HepG2 (cell line): ENCODE results near the gene RASA3.

Source experiments
- FOXJ3 ChIP-seq: sonication (generic); formaldehyde crosslinking; IDR thresholded peaks from 2 replicates; pipeline ENCODE4 v1.4.0; 2020; ENCODE audit warnings: missing genetic modification reagents, mild to moderate bottlenecking, borderline replicate concordance
- GABPB1 ChIP-seq: IDR thresholded peaks from 2 replicates; pipeline ENCODE4 v1.6.1; 2016; ENCODE audit warnings: mild to moderate bottlenecking, missing genetic modification reagents, moderate library complexity, missing compliant biosample characterization
- MAFK ChIP-seq, 2 experiments: IDR thresholded peaks in 1 of 2; conservative IDR thresholded peaks in 1 of 2; 2 replicates each; pipeline ENCODE4 v1.6.1; 2011; ENCODE audit warnings: improper control_type of control experiment in 2 of 2, low read length in 2 of 2
- MZF1 ChIP-seq: sonication (generic); formaldehyde crosslinking; IDR thresholded peaks from 2 replicates; pipeline ENCODE4 v1.8.1; 2023; ENCODE audit warnings: mild to moderate bottlenecking, missing genetic modification reagents, borderline replicate concordance
- POLR2AphosphoS5 ChIP-seq: IDR thresholded peaks from 2 replicates; pipeline ENCODE4 v1.6.1; 2012; ENCODE audit warnings: low read depth, low read length
- SOX5 ChIP-seq: IDR thresholded peaks from 2 replicates; pipeline ENCODE4 v1.6.1; 2016; ENCODE audit warnings: borderline replicate concordance
- SSRP1 ChIP-seq: IDR thresholded peaks from 2 replicates; pipeline ENCODE4 v1.6.1; 2016; ENCODE audit warnings: control low read depth
- ZNF274 ChIP-seq: sonication (generic); formaldehyde crosslinking; IDR thresholded peaks from 2 replicates; pipeline ENCODE4 v1.5.1; 2020; ENCODE audit warnings: mild to moderate bottlenecking, missing genetic modification reagents
- ZNF317 ChIP-seq: sonication (generic); formaldehyde crosslinking; IDR thresholded peaks from 2 replicates; pipeline ENCODE4 v1.5.0; 2020; ENCODE audit warnings: mild to moderate bottlenecking, missing genetic modification reagents
- ZNF878 ChIP-seq: sonication (generic); formaldehyde crosslinking; IDR thresholded peaks from 2 replicates; pipeline ENCODE4 v1.8.1; 2023; ENCODE audit warnings: mild to moderate bottlenecking, missing genetic modification reagents, moderate library complexity
- ZZZ3 ChIP-seq: sonication (generic); formaldehyde crosslinking; IDR thresholded peaks from 2 replicates; pipeline ENCODE4 v1.4.0; 2020; ENCODE audit warnings: missing genetic modification reagents, mild to moderate bottlenecking, borderline replicate concordance
- TF ChIP-seq, protein P1 (sequence below): sonication (generic); formaldehyde crosslinking; IDR thresholded peaks from 2 replicates; pipeline ENCODE4 v1.4.0; 2020; ENCODE audit warnings: missing genetic modification reagents, borderline replicate concordance
- TF ChIP-seq, protein P2 (sequence below): sonication (generic); formaldehyde crosslinking; IDR thresholded peaks from 2 replicates; pipeline ENCODE4 v1.5.0; 2020; ENCODE audit warnings: mild to moderate bottlenecking, missing genetic modification reagents, moderate library complexity
- TF ChIP-seq, protein P3 (sequence below): sonication (generic); formaldehyde crosslinking; IDR thresholded peaks from 2 replicates; pipeline ENCODE4 v1.8.0; 2022; ENCODE audit warnings: mild to moderate bottlenecking, missing genetic modification reagents, borderline replicate concordance

DNA sequence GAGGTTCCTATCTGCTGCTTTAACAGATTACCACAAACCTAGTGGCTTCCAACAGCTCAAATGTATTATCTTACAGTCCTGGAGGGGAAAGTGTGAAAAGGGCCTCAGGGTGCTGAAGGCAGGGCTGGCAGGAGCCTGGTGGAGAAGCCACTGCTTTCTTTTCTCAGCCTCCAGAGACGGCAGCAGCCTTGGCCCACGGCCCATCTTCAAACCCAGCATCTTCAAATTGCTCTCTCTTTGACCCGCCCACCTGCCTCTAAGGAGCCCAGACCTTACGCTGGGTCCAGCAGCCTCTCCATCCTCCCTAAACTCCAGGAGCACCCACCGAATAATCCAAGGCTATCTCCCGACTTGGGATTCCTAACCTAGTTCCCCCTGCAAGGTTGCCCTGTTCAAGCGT is 194.2 kb downstream of the RASA3 start:
- TF ChIP-seq MZF1 (no peak), POLR2AphosphoS5 (no peak), ZNF274 (no peak), ZZZ3 (no peak), ZNF878 (CRISPR knock-in tag) (no peak), GABPB1 (no peak), MAFK (conservative IDR thresholded peaks at IDR 0.05 in 1 of 2, IDR thresholded peaks at IDR 0.05 in 1 of 2; ENCODE audit: low read length in 2 of 2) (no peak), SOX5 (no peak), ZNF317 (CRISPR knock-in tag) (no peak), SSRP1 (CRISPR knock-in tag) (no peak), FOXJ3 (CRISPR knock-in tag) (no peak)
- TF ChIP-seq, protein P1, sequence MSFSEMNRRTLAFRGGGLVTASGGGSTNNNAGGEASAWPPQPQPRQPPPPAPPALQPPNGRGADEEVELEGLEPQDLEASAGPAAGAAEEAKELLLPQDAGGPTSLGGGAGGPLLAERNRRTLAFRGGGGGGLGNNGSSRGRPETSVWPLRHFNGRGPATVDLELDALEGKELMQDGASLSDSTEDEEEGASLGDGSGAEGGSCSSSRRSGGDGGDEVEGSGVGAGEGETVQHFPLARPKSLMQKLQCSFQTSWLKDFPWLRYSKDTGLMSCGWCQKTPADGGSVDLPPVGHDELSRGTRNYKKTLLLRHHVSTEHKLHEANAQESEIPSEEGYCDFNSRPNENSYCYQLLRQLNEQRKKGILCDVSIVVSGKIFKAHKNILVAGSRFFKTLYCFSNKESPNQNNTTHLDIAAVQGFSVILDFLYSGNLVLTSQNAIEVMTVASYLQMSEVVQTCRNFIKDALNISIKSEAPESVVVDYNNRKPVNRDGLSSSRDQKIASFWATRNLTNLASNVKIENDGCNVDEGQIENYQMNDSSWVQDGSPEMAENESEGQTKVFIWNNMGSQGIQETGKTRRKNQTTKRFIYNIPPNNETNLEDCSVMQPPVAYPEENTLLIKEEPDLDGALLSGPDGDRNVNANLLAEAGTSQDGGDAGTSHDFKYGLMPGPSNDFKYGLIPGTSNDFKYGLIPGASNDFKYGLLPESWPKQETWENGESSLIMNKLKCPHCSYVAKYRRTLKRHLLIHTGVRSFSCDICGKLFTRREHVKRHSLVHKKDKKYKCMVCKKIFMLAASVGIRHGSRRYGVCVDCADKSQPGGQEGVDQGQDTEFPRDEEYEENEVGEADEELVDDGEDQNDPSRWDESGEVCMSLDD (CRISPR knock-in tag) = no peak
- TF ChIP-seq, protein P2, sequence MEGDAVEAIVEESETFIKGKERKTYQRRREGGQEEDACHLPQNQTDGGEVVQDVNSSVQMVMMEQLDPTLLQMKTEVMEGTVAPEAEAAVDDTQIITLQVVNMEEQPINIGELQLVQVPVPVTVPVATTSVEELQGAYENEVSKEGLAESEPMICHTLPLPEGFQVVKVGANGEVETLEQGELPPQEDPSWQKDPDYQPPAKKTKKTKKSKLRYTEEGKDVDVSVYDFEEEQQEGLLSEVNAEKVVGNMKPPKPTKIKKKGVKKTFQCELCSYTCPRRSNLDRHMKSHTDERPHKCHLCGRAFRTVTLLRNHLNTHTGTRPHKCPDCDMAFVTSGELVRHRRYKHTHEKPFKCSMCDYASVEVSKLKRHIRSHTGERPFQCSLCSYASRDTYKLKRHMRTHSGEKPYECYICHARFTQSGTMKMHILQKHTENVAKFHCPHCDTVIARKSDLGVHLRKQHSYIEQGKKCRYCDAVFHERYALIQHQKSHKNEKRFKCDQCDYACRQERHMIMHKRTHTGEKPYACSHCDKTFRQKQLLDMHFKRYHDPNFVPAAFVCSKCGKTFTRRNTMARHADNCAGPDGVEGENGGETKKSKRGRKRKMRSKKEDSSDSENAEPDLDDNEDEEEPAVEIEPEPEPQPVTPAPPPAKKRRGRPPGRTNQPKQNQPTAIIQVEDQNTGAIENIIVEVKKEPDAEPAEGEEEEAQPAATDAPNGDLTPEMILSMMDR (CRISPR knock-in tag) = no peak
- TF ChIP-seq, protein P3, sequence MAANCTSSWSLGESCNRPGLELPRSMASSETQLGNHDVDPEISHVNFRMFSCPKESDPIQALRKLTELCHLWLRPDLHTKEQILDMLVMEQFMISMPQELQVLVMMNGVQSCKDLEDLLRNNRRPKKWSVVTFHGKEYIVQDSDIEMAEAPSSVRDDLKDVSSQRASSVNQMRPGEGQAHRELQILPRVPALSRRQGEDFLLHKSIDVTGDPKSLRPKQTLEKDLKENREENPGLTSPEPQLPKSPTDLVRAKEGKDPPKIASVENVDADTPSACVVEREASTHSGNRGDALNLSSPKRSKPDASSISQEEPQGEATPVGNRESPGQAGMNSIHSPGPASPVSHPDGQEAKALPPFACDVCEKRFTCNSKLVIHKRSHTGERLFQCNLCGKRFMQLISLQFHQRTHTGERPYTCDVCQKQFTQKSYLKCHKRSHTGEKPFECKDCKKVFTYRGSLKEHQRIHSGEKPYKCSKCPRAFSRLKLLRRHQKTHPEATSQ (CRISPR knock-in tag) = no peak
